A549 (cell line): ENCODE measurements around the gene ELF3. TPM values are rescaled to one million over a fixed set of nuclear protein-coding genes. Genes with fewer than 3 reads are reported as not detected.
A peak's percentile ranks its signal among the peaks of the same experiment; 100 is the strongest.
"Not testable (repeated sequence)": the region's sequence is repeated elsewhere in the genome, so short reads cannot be mapped to it uniquely, and the experiment has no call there.

Experiments used
- ATAC-seq, 2 experiments: fragments of 200-7000 bp in 1 of 2; fragments of >200 bp in 1 of 2; cut with Nextera tagmentation in 1 of 2; cut with Tn5 transposase in 1 of 2; 3 replicates each; pipeline versions ENCODE4 v1.8.0 to v1.9.1; 2018 to 2020; ENCODE audit warnings: mild to moderate bottlenecking in 1 of 2, moderate library complexity in 1 of 2
- CTCF ChIA-PET: fragments of 300-600 bp; sonication (Branson Sonifier 250); formaldehyde crosslinking; extraction: SDS; loops from one replicate; lab custom pipeline; 2021; ENCODE audit warnings: antibody characterized with exemption, inconsistent platforms; lab: Yijun Ruan, JAX
- POLR2A ChIA-PET: fragments of 350-600 bp; formaldehyde crosslinking; extraction: SDS; loops from one replicate; lab custom pipeline; 2021; ENCODE audit warnings: antibody characterized with exemption, inconsistent platforms; lab: Yijun Ruan, JAX
- DNase-seq, 2 experiments: peaks; one replicate each; pipeline versions ENCODE4 v3.0.0 to v3.0.0-alpha.2; 2011 to 2016; ENCODE audit warnings: low read depth in 1 of 2, low spot score in 1 of 2
- FAIRE-seq: peaks from 2 replicates; lab custom pipeline; 2011; peaks lifted over from hg19 to GRCh38; lab: Jason Lieb, UNC
- H3K27ac ChIP-seq, 2 experiments: fragments of >200 bp; sonication (Bioruptor Twin); formaldehyde crosslinking; 3 replicates each; pipeline ENCODE4 v1.5.1; 2016 to 2017
- H3K4me1 ChIP-seq: fragments of >200 bp; sonication (Bioruptor Twin); formaldehyde crosslinking; 3 replicates; pipeline ENCODE4 v1.6.1; 2016
- H3K4me2 ChIP-seq: fragments of >200 bp; sonication (Bioruptor Twin); formaldehyde crosslinking; 3 replicates; pipeline ENCODE4 v1.6.1; 2016
- H3K4me3 ChIP-seq: fragments of >200 bp; sonication (Bioruptor Twin); formaldehyde crosslinking; 3 replicates; pipeline ENCODE4 v1.5.1; 2016
- H3K9me3 ChIP-seq: fragments of >200 bp; sonication (Bioruptor Twin); formaldehyde crosslinking; 3 replicates; pipeline ENCODE4 v1.6.1; 2016
- BHLHE40 ChIP-seq: IDR thresholded peaks from 2 replicates; pipeline ENCODE4 v1.6.1; 2012; ENCODE audit warnings: low read depth, low read length, inconsistent platforms
- CBX2 ChIP-seq: fragments of 200-600 bp; sonication (generic); IDR thresholded peaks from 2 replicates; pipeline ENCODE4 v1.6.1; 2016; ENCODE audit warnings: low read depth, mild to moderate bottlenecking, borderline replicate concordance
- CBX8 ChIP-seq: fragments of 200-600 bp; sonication (generic); IDR thresholded peaks from 2 replicates; pipeline ENCODE4 v1.6.1; 2016
- CHD4 ChIP-seq: fragments of 200-600 bp; sonication (generic); IDR thresholded peaks from 2 replicates; pipeline ENCODE4 v1.6.1; 2016; ENCODE audit warnings: antibody characterized with exemption, mild to moderate bottlenecking, borderline replicate concordance
- CTCF ChIP-seq: fragments of >200 bp; sonication (Bioruptor Twin); formaldehyde crosslinking; IDR thresholded peaks from 3 replicates; pipeline ENCODE4 v1.5.1; 2016
- E2F6 ChIP-seq: IDR thresholded peaks from 2 replicates; pipeline ENCODE4 v1.6.1; 2012; ENCODE audit warnings: low read depth, borderline replicate concordance
- EHF ChIP-seq: fragments of 250-450 bp; sonication (Bioruptor Pico); IDR thresholded peaks from 2 replicates; pipeline ENCODE4 v1.5.0; 2020; ENCODE audit warnings: mild to moderate bottlenecking
- ELK1 ChIP-seq: fragments of 150-350 bp; IDR thresholded peaks from 2 replicates; pipeline ENCODE4 v1.6.1; 2014; ENCODE audit warnings: low read depth, mild to moderate bottlenecking, low read length
- GATA3 ChIP-seq: IDR thresholded peaks from 2 replicates; pipeline ENCODE4 v1.6.1; 2012; ENCODE audit warnings: borderline replicate concordance
- HMGXB4 ChIP-seq: fragments of 250-450 bp; sonication (Bioruptor Pico); IDR thresholded peaks from 2 replicates; pipeline ENCODE4 v1.5.0; 2021; ENCODE audit warnings: mild to moderate bottlenecking, moderate library complexity, borderline replicate concordance
- HOXA7 ChIP-seq: fragments of 250-450 bp; sonication (Bioruptor Pico); IDR thresholded peaks from 2 replicates; pipeline ENCODE4 v1.5.0; 2020; ENCODE audit warnings: mild to moderate bottlenecking, moderate library complexity
- HOXB13 ChIP-seq: fragments of 250-450 bp; sonication (Bioruptor Pico); IDR thresholded peaks from 2 replicates; pipeline ENCODE4 v1.5.0; 2020; ENCODE audit warnings: low read depth, mild to moderate bottlenecking, moderate library complexity
- HOXB5 ChIP-seq: fragments of 250-450 bp; sonication (Bioruptor Pico); IDR thresholded peaks from 2 replicates; pipeline ENCODE4 v1.5.0; 2020; ENCODE audit warnings: mild to moderate bottlenecking, moderate library complexity
- JUN ChIP-seq, 2 experiments: fragments of >200 bp; sonication (Bioruptor Twin); formaldehyde crosslinking; IDR thresholded peaks; 2 replicates in 1 of 2; 3 replicates in 1 of 2; pipeline ENCODE4 v1.6.1; 2016 to 2017
- JUNB ChIP-seq: fragments of >200 bp; sonication (Bioruptor Twin); formaldehyde crosslinking; IDR thresholded peaks from 2 replicates; pipeline ENCODE4 v1.6.1; 2016
- MAX ChIP-seq: IDR thresholded peaks from 2 replicates; pipeline ENCODE4 v1.6.1; 2012
- MYC ChIP-seq: IDR thresholded peaks from 2 replicates; pipeline ENCODE4 v1.6.1; 2012; ENCODE audit warnings: mild to moderate bottlenecking, inconsistent platforms, low read length, improper control_type of control experiment, borderline replicate concordance
- NFE2L2 ChIP-seq: fragments of 150-350 bp; conservative IDR thresholded peaks from 2 replicates; pipeline ENCODE4 v1.6.1; 2014; ENCODE audit warnings: low read length
- NPAS2 ChIP-seq: fragments of 250-450 bp; sonication (Bioruptor Pico); IDR thresholded peaks from 2 replicates; pipeline ENCODE4 v1.8.0; 2022; ENCODE audit warnings: mild to moderate bottlenecking, moderate library complexity, borderline replicate concordance
- PBX3 ChIP-seq: IDR thresholded peaks from 2 replicates; pipeline ENCODE4 v1.6.1; 2012
- PHF8 ChIP-seq: fragments of 200-600 bp; sonication (generic); IDR thresholded peaks from 2 replicates; pipeline ENCODE4 v1.6.1; 2016; ENCODE audit warnings: low read depth, mild to moderate bottlenecking, antibody characterized with exemption, moderate library complexity, borderline replicate concordance
- POLR2A ChIP-seq: IDR thresholded peaks from 2 replicates; pipeline ENCODE4 v1.6.1; 2012; ENCODE audit warnings: mild to moderate bottlenecking, low read length
- POLR2AphosphoS2 ChIP-seq: conservative IDR thresholded peaks from 2 replicates; pipeline ENCODE4 v1.6.1; 2012; ENCODE audit warnings: low read length, improper control_type of control experiment, inconsistent platforms
- RARB ChIP-seq: fragments of 250-450 bp; sonication (Bioruptor Pico); IDR thresholded peaks from 2 replicates; pipeline ENCODE4 v1.8.0; 2021; ENCODE audit warnings: mild to moderate bottlenecking, moderate library complexity
- RCOR1 ChIP-seq: fragments of 150-350 bp; IDR thresholded peaks from 2 replicates; pipeline ENCODE4 v1.6.1; 2014; ENCODE audit warnings: antibody characterized with exemption, low read length, low read depth
- RFX5 ChIP-seq: fragments of 450-650 bp; IDR thresholded peaks from 2 replicates; pipeline ENCODE4 v1.7.1; 2014; ENCODE audit warnings: antibody characterized with exemption, mild to moderate bottlenecking, moderate library complexity
- SMC3 ChIP-seq: fragments of >200 bp; sonication (Bioruptor Twin); formaldehyde crosslinking; IDR thresholded peaks from 3 replicates; pipeline ENCODE4 v1.6.1; 2018; ENCODE audit warnings: inconsistent platforms
- TP53 ChIP-seq: fragments of 250-450 bp; sonication (Bioruptor Pico); IDR thresholded peaks from 2 replicates; pipeline ENCODE4 v1.5.0; 2021; ENCODE audit warnings: mild to moderate bottlenecking, moderate library complexity
- ZC3H11A ChIP-seq: fragments of 450-650 bp; IDR thresholded peaks from 2 replicates; pipeline ENCODE4 v1.6.1; 2014; ENCODE audit warnings: antibody characterized with exemption, mild to moderate bottlenecking
- ZFP36 ChIP-seq: fragments of 450-650 bp; IDR thresholded peaks from 2 replicates; pipeline ENCODE4 v1.6.1; 2014; ENCODE audit warnings: borderline replicate concordance; ENCODE audit not compliant: partially characterized antibody
- WGBS: methylation state at CpG from one replicate; pipeline ENCODE4 v1.1.6; 2017; ENCODE audit errors: missing lambda C conversion rate; 5-methylcytosine and 5-hydroxymethylcytosine counted together
- polyA plus RNA-seq, 4 experiments: library from polyadenylated mRNA; depleted of rRNA in 3 of 4; stranded (reverse); fragments of >200 nt; fragmentation: RNase III in 1 of 4; extraction: RNeasy Plus Mini Kit Qiagen cat#74134 plus additional on column Dnase treatment in 1 of 4; gene quantifications; 2 replicates in 3 of 4; 3 replicates in 1 of 4; pipeline ENCODE4 v1.2.3, GENCODE V29; 2011 to 2017

ELF3 gene
- polyA plus RNA-seq, 2 of the 4 experiments (the other 2 are of a cell fraction), result 180 to 334 TPM

GRCh38 chr1:202063093-202063492 is 52.7 kb downstream of the ELF3 start (continued):
- no peak for TF ChIP-seq HMGXB4 (CRISPR knock-in tag)
- no peak for TF ChIP-seq HOXA7
- TF ChIP-seq HOXB13 (CRISPR knock-in tag), result no peak
- TF ChIP-seq POLR2AphosphoS2, result no peak
- TF ChIP-seq EHF (CRISPR knock-in tag), result no peak
- peak; percentile 73; the same call in 1 of the 2 replicates for TF ChIP-seq JUNB
- no peak for TF ChIP-seq PBX3
- TF ChIP-seq RFX5, result peak; percentile 77; the same call in 1 of the 2 replicates
- TF ChIP-seq CBX8, result no peak
- 0 out of 3 replicates have a peak, but pooled peaks have one; percentile 21 for TF ChIP-seq SMC3
- TF ChIP-seq E2F6, result no peak
- TF ChIP-seq MAX, result peak; percentile 51
- no peak for TF ChIP-seq CTCF
- no peak for TF ChIP-seq PHF8
- TF ChIP-seq RARB (CRISPR knock-in tag), result no peak; the same call in 1 of the 2 replicates
- no peak for TF ChIP-seq CBX2
- no peak for TF ChIP-seq BHLHE40
- peak; percentile 48 to 58; a peak in 2 of 5 replicates for TF ChIP-seq JUN (IDR thresholded peaks at IDR 0.05)
- no peak; the same call in 1 of the 2 replicates for TF ChIP-seq HOXB5 (CRISPR knock-in tag)
- no peak for TF ChIP-seq CHD4
- TF ChIP-seq POLR2A, result no peak
- TF ChIP-seq ZFP36, result no peak
- no peak for TF ChIP-seq ZC3H11A
- TF ChIP-seq TP53 (CRISPR knock-in tag), result no peak
- peak; percentile 84 for TF ChIP-seq GATA3
- TF ChIP-seq RCOR1, result no peak
- no peak for TF ChIP-seq NPAS2 (CRISPR knock-in tag)
- TF ChIP-seq NFE2L2, result peak; percentile 84
- no peak for TF ChIP-seq ELK1
- TF ChIP-seq MYC, result no peak

GRCh38 chr1:202064889-202065312 is 54.5 kb downstream of the ELF3 start:
- 68% methylated on average over 10 of the region's 10 CpGs for WGBS
- H3K27ac ChIP-seq, result peak overlapping the region; percentile 97 to 98
- FAIRE-seq, POLR2A ChIA-PET, ATAC-seq, H3K9me3 ChIP-seq, H3K4me3 ChIP-seq, DNase-seq: not testable (repeated sequence)
- CTCF ChIA-PET, result interaction anchor here (0.5 to 4.6 kb wide), 2 partner anchors 9 to 55 kb away, joined by 3 to 26 read pairs; partner anchors contain the start of gene ELF3
- peak overlapping the region; percentile 54 for H3K4me2 ChIP-seq
- peaks cover 58% of the 10 kb centered on the region for H3K4me1 ChIP-seq
